GM23338 (cell line): ENCODE data around the gene LOXHD1. TPM values are rescaled to one million over a fixed set of nuclear protein-coding genes. Genes with fewer than 3 reads are reported as not detected.

Experiments
- ATAC-seq: fragments of 200-7000 bp; cut with Tn5 transposase; 3 replicates; pipeline ENCODE4 v1.9.1; 2020
- DNase-seq: peaks from one replicate; pipeline ENCODE4 v3.0.0-alpha.2; 2015; ENCODE audit warnings: low spot score
- H2AFZ ChIP-seq: fragments of 200-600 bp; sonication (generic); 2 replicates; pipeline ENCODE4 v1.8.0; 2016; ENCODE audit warnings: antibody characterized with exemption, mild to moderate bottlenecking, moderate library complexity
- H3F3A ChIP-seq: fragments of 200-600 bp; sonication (generic); replicated peaks from 2 replicates; pipeline ENCODE4 v1.8.0; 2017; ENCODE audit warnings: antibody characterized with exemption, mixed run types, low read depth
- H3K27ac ChIP-seq: fragments of 200-600 bp; sonication (generic); 2 replicates; pipeline ENCODE4 v1.6.1; 2016; ENCODE audit warnings: low read depth
- H3K27me3 ChIP-seq: fragments of 200-600 bp; sonication (generic); 2 replicates; pipeline ENCODE4 v1.8.0; 2016; ENCODE audit warnings: mild to moderate bottlenecking, mixed run types, moderate library complexity; ENCODE audit not compliant: insufficient read depth
- H3K36me3 ChIP-seq: fragments of 200-600 bp; sonication (generic); 2 replicates; pipeline ENCODE4 v1.8.0; 2016; ENCODE audit warnings: mild to moderate bottlenecking; ENCODE audit not compliant: insufficient read depth
- H3K4me1 ChIP-seq: fragments of 200-600 bp; sonication (generic); 2 replicates; pipeline ENCODE4 v1.8.0; 2016; ENCODE audit warnings: mild to moderate bottlenecking, moderate library complexity; ENCODE audit not compliant: insufficient read depth
- H3K4me2 ChIP-seq: fragments of 200-600 bp; sonication (generic); 2 replicates; pipeline ENCODE4 v1.7.1; 2017; ENCODE audit warnings: mixed run types
- H3K4me3 ChIP-seq: fragments of 200-600 bp; sonication (generic); 2 replicates; pipeline ENCODE4 v1.6.1; 2016; ENCODE audit warnings: mixed run types
- H3K79me2 ChIP-seq: fragments of 200-600 bp; sonication (generic); replicated peaks from 2 replicates; pipeline ENCODE4 v1.8.0; 2017; ENCODE audit warnings: mild to moderate bottlenecking; ENCODE audit not compliant: insufficient read depth
- H3K9me2 ChIP-seq: fragments of 200-600 bp; sonication (generic); 2 replicates; pipeline ENCODE4 v1.8.0; 2017; ENCODE audit not compliant: insufficient read depth
- H4K20me1 ChIP-seq: fragments of 200-600 bp; sonication (generic); replicated peaks from 2 replicates; pipeline ENCODE4 v1.8.0; 2017; ENCODE audit warnings: mild to moderate bottlenecking; ENCODE audit not compliant: insufficient read depth
- H3K27ac Mint-ChIP-seq: 2 replicates; pipeline ENCODE4 v1.8.0; 2020; ENCODE audit warnings: inconsistent platforms, mild to moderate bottlenecking, moderate library complexity, mixed read lengths
- H3K27me3 Mint-ChIP-seq: 3 replicates; pipeline ENCODE4 v1.8.0; 2022; ENCODE audit warnings: low read depth, mild to moderate bottlenecking, moderate library complexity, mixed read lengths, inconsistent platforms; ENCODE audit not compliant: insufficient read depth, poor library complexity
- H3K36me3 Mint-ChIP-seq: 3 replicates; pipeline ENCODE4 v1.8.0; 2021; ENCODE audit warnings: low read depth, mild to moderate bottlenecking, inconsistent platforms, moderate library complexity, mixed read lengths
- H3K4me1 Mint-ChIP-seq: 3 replicates; pipeline ENCODE4 v1.8.0; 2020; ENCODE audit warnings: mild to moderate bottlenecking, inconsistent platforms, mixed read lengths
- H3K4me3 Mint-ChIP-seq: 3 replicates; pipeline ENCODE4 v1.8.0; 2021; ENCODE audit warnings: moderate library complexity, mild to moderate bottlenecking, inconsistent platforms, mixed read lengths
- H3K9me3 Mint-ChIP-seq: 3 replicates; pipeline ENCODE4 v1.8.0; 2020; ENCODE audit warnings: moderate library complexity, mild to moderate bottlenecking, inconsistent platforms, mixed read lengths
- CREB1 ChIP-seq: fragments of 250-450 bp; sonication (Bioruptor Pico); IDR thresholded peaks from 2 replicates; pipeline ENCODE4 v1.5.0; 2020; ENCODE audit warnings: low read depth, mild to moderate bottlenecking, moderate library complexity
- CTCF ChIP-seq, 2 experiments: fragments of 200-600 bp in 1 of 2; sonication (generic) in 1 of 2; conservative IDR thresholded peaks; 2 replicates each; pipeline versions ENCODE4 v1.5.1 to v1.6.1; 2016 to 2017; ENCODE audit warnings: antibody characterized with exemption in 2 of 2, low read depth in 2 of 2, mild to moderate bottlenecking in 2 of 2, moderate library complexity in 1 of 2
- EZH2phosphoT487 ChIP-seq: fragments of 200-600 bp; sonication (generic); IDR thresholded peaks from one replicate; pipeline ENCODE4 v1.8.1; 2018; ENCODE audit warnings: antibody characterized with exemption; ENCODE audit not compliant: unreplicated experiment
- JUNB ChIP-seq: IDR thresholded peaks from one replicate; pipeline ENCODE4 v1.6.1; 2016; ENCODE audit warnings: antibody characterized with exemption; ENCODE audit not compliant: unreplicated experiment
- NANOG ChIP-seq: IDR thresholded peaks from 2 replicates; pipeline ENCODE4 v1.6.1; 2016; ENCODE audit warnings: antibody characterized with exemption, borderline replicate concordance
- STAT1 ChIP-seq: IDR thresholded peaks from one replicate; pipeline ENCODE4 v1.6.1; 2016; ENCODE audit warnings: antibody characterized with exemption; ENCODE audit not compliant: unreplicated experiment
- ZNF114 ChIP-seq: fragments of 250-450 bp; sonication (Bioruptor Pico); IDR thresholded peaks from 2 replicates; pipeline ENCODE4 v1.5.0; 2020; ENCODE audit warnings: mild to moderate bottlenecking, moderate library complexity
- polyA plus RNA-seq: library from polyadenylated mRNA; unstranded; fragments of >200 nt; fragmentation: Nextera tagmentation; extraction: Ambion mirVana; gene quantifications from 2 replicates; pipeline ENCODE4 v1.2.1, GENCODE V29; 2016
- total RNA-seq: library from RNA; depleted of rRNA; stranded (reverse); fragments of >200 nt; shearing (Covaris generic); gene quantifications from 2 replicates; pipeline ENCODE4 v1.2.3, GENCODE V29; 2014
- TF ChIP-seq, protein P1 (sequence below): fragments of 250-450 bp; sonication (Bioruptor Pico); IDR thresholded peaks from 2 replicates; pipeline ENCODE4 v1.5.0; 2020; ENCODE audit warnings: mild to moderate bottlenecking, moderate library complexity
- TF ChIP-seq, protein P2 (sequence below): IDR thresholded peaks from one replicate; pipeline ENCODE4 v1.6.1; 2018; ENCODE audit warnings: antibody characterized with exemption; ENCODE audit not compliant: unreplicated experiment

LOXHD1 gene
- total and polyA plus RNA-seq, 2 experiments from 2014 or later, result 0.17 TPM; not detected in 1

DNA sequence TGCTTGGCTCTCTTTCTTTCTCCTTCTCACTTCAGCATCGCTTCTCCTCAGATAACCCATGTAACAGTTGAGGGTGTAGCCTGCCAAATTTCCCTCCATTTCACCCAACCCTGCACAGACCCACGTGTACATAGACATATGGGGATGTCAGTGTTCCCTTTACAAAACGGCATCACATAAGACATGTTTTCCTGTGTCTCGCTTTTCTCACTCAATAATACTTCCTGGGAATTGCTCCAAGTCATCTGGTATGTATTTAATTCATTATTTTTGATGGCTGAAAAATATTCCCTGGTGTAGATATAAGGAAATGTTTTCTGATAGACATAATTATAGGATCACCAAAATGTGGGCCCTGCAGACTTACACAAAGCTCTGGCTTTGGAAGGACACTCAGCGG is 176.8 kb downstream of the LOXHD1 start (continued):
- no peak for TF ChIP-seq CREB1 (CRISPR knock-in tag)

DNA sequence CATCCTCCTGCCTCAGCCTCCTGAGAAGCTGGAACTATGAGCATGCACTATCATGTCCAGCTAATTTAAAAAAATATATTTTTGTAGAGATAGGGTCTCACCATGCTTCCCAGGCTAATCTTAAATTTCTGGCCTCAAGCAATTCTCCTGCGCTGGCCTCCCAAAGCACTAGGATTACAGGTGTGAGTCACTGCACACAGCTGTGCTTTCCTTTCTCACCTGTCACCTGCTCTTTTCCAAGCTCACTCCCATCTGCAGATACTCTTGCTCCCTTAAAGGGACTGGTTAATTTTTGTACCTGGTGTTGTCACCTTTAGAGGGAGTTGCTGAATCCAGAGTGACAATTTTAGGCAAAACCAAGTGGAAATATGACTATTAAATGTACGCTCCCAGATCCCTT is 178.2 kb downstream of the LOXHD1 start:
- ATAC-seq, result no peak
- no peaks in the 10 kb centered on the region for H3K79me2 ChIP-seq
- no peak overlapping the region for H2AFZ ChIP-seq
- Mint-ChIP-seq H3K4me3 (no peak overlapping the region), H3K4me1 (peaks cover 23% of the 10 kb centered on the region), H3K9me3 (no peaks in the 10 kb centered on the region; the same call in 2 of the 3 replicates), H3K36me3 (no peaks in the 10 kb centered on the region), H3K27me3 (peaks cover 2% of the 10 kb centered on the region), H3K27ac (no peak overlapping the region)
- no peak overlapping the region for H3K27ac ChIP-seq
- H3K27me3 ChIP-seq, result no peaks in the 10 kb centered on the region
- DNase-seq, result no peak
- no peaks in the 10 kb centered on the region for H3K9me2 ChIP-seq
- TF ChIP-seq CTCF (conservative IDR thresholded peaks at IDR 0.05; ENCODE audit: low read depth in 2 of 2) (no peak), EZH2phosphoT487 (no peak), ZNF114 (CRISPR knock-in tag) (no peak), NANOG (no peak), JUNB (no peak), STAT1 (no peak)
- TF ChIP-seq, protein P1, sequence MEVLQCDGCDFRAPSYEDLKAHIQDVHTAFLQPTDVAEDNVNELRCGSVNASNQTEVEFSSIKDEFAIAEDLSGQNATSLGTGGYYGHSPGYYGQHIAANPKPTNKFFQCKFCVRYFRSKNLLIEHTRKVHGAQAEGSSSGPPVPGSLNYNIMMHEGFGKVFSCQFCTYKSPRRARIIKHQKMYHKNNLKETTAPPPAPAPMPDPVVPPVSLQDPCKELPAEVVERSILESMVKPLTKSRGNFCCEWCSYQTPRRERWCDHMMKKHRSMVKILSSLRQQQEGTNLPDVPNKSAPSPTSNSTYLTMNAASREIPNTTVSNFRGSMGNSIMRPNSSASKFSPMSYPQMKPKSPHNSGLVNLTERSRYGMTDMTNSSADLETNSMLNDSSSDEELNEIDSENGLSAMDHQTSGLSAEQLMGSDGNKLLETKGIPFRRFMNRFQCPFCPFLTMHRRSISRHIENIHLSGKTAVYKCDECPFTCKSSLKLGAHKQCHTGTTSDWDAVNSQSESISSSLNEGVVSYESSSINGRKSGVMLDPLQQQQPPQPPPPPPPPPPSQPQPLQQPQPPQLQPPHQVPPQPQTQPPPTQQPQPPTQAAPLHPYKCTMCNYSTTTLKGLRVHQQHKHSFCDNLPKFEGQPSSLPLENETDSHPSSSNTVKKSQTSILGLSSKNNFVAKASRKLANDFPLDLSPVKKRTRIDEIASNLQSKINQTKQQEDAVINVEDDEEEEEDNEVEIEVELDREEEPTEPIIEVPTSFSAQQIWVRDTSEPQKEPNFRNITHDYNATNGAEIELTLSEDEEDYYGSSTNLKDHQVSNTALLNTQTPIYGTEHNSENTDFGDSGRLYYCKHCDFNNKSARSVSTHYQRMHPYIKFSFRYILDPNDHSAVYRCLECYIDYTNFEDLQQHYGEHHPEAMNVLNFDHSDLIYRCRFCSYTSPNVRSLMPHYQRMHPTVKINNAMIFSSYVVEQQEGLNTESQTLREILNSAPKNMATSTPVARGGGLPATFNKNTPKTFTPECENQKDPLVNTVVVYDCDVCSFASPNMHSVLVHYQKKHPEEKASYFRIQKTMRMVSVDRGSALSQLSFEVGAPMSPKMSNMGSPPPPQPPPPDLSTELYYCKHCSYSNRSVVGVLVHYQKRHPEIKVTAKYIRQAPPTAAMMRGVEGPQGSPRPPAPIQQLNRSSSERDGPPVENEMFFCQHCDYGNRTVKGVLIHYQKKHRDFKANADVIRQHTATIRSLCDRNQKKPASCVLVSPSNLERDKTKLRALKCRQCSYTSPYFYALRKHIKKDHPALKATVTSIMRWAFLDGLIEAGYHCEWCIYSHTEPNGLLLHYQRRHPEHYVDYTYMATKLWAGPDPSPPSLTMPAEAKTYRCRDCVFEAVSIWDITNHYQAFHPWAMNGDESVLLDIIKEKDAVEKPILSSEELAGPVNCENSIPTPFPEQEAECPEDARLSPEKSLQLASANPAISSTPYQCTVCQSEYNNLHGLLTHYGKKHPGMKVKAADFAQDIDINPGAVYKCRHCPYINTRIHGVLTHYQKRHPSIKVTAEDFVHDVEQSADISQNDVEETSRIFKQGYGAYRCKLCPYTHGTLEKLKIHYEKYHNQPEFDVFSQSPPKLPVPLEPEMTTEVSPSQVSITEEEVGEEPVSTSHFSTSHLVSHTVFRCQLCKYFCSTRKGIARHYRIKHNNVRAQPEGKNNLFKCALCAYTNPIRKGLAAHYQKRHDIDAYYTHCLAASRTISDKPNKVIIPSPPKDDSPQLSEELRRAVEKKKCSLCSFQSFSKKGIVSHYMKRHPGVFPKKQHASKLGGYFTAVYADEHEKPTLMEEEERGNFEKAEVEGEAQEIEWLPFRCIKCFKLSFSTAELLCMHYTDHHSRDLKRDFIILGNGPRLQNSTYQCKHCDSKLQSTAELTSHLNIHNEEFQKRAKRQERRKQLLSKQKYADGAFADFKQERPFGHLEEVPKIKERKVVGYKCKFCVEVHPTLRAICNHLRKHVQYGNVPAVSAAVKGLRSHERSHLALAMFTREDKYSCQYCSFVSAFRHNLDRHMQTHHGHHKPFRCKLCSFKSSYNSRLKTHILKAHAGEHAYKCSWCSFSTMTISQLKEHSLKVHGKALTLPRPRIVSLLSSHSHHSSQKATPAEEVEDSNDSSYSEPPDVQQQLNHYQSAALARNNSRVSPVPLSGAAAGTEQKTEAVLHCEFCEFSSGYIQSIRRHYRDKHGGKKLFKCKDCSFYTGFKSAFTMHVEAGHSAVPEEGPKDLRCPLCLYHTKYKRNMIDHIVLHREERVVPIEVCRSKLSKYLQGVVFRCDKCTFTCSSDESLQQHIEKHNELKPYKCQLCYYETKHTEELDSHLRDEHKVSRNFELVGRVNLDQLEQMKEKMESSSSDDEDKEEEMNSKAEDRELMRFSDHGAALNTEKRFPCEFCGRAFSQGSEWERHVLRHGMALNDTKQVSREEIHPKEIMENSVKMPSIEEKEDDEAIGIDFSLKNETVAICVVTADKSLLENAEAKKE, result no peak
- TF ChIP-seq, protein P2, sequence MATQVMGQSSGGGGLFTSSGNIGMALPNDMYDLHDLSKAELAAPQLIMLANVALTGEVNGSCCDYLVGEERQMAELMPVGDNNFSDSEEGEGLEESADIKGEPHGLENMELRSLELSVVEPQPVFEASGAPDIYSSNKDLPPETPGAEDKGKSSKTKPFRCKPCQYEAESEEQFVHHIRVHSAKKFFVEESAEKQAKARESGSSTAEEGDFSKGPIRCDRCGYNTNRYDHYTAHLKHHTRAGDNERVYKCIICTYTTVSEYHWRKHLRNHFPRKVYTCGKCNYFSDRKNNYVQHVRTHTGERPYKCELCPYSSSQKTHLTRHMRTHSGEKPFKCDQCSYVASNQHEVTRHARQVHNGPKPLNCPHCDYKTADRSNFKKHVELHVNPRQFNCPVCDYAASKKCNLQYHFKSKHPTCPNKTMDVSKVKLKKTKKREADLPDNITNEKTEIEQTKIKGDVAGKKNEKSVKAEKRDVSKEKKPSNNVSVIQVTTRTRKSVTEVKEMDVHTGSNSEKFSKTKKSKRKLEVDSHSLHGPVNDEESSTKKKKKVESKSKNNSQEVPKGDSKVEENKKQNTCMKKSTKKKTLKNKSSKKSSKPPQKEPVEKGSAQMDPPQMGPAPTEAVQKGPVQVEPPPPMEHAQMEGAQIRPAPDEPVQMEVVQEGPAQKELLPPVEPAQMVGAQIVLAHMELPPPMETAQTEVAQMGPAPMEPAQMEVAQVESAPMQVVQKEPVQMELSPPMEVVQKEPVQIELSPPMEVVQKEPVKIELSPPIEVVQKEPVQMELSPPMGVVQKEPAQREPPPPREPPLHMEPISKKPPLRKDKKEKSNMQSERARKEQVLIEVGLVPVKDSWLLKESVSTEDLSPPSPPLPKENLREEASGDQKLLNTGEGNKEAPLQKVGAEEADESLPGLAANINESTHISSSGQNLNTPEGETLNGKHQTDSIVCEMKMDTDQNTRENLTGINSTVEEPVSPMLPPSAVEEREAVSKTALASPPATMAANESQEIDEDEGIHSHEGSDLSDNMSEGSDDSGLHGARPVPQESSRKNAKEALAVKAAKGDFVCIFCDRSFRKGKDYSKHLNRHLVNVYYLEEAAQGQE, result no peak
- H4K20me1 ChIP-seq, result no peaks in the 10 kb centered on the region
- no peak overlapping the region for H3K4me3 ChIP-seq
- peaks cover 7% of the 10 kb centered on the region; the same call in 1 of the 2 replicates for H3K4me1 ChIP-seq
- H3F3A ChIP-seq, result no peaks in the 10 kb centered on the region
- no peak overlapping the region for H3K4me2 ChIP-seq
- H3K36me3 ChIP-seq, result no peaks in the 10 kb centered on the region
